ENCODE results near the gene DNAAF3. TPM values are rescaled to one million over a fixed set of nuclear protein-coding genes. Genes with fewer than 3 reads are reported as not detected.

Gene DNAAF3
- polyA plus RNA-seq, 1 of the 3 experiments (the other 2 are of a cell fraction), result 2.4 TPM

DNA sequence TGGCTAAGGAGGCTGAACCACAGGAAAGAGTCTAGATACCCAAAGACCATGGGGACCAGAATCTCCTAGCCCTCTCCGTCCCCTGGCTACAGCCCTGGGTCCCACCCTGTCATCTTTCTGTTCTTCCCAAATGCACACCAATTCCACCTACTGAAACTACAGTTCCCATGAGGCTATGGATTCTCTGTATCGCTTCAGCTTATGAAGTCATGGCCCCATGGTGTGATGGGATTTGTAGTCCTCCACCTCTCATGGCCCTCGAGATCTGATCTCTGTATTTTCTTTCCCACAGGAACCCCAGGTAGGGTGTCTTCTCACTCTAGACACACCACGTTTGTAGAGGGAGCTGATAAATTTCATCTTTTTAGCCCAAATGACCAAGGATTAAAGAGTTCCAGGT, 31.1 kb upstream of the DNAAF3 start:
- POLR2A ChIA-PET, result interaction anchor here (1.5 kb wide), 1 partner anchor 9 kb away, joined by 4 read pairs; no protein-coding TSS in a partner anchor
- no peaks in the 10 kb centered on the region for H4K20me1 ChIP-seq (ENCODE audit: insufficient read depth)

DNA sequence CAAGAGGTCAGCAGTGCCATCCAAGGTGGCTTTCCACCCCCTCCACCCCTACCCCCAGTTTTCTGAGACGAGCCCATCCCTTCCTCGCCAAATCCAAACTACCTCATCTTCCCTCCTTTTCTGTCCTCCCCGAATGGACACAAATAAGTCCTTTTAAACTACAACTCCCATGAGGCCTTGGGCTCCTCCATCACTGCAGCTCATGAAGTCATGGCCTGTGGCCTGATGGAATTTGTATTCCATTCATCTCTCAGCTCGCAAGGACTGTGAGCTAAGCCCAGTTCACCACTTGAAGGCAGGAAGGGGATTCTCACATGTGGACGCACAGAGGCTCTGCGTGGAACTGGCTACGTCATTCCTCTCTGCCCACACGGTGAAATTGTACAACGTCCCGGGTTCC, 30.4 kb upstream of the DNAAF3 start:
- POLR2A ChIA-PET, result no interaction called here
- no peak overlapping the region for H3K4me3 ChIP-seq (ENCODE audit: low read depth in 2 of 2, low read length in 1 of 2)
- no peak overlapping the region for H3K4me2 ChIP-seq
- no peak overlapping the region for H3K9ac ChIP-seq
- H2AFZ ChIP-seq (ENCODE audit: low read depth), result no peak overlapping the region
- H3K36me3 ChIP-seq (replicated peaks in 1 of 2; ENCODE audit: control insufficient read depth in 1 of 2, insufficient read depth in 2 of 2, low read length in 1 of 2), result no peaks in the 10 kb centered on the region
- H3K27ac ChIP-seq (ENCODE audit: low read depth in 2 of 2, low read length in 1 of 2), result no peak overlapping the region
- no peak for DNase-seq
- no peaks in the 10 kb centered on the region for H3F3A ChIP-seq (replicated peaks; ENCODE audit: insufficient read depth)
- 79% methylated on average over 8 of the region's 10 CpGs for WGBS (ENCODE audit: low lambda C conversion rate)
- no peaks in the 10 kb centered on the region for H3K27me3 ChIP-seq (ENCODE audit: insufficient read depth)
- CTCF ChIA-PET, result interaction anchor here (0.9 kb wide), 1 partner anchor 36 kb away, joined by 4 read pairs; no protein-coding TSS in a partner anchor
- H4K20me1 ChIP-seq (ENCODE audit: insufficient read depth), result no peaks in the 10 kb centered on the region
- H3K9me2 ChIP-seq, result no peaks in the 10 kb centered on the region
- no peaks in the 10 kb centered on the region for H3K9me3 ChIP-seq
- H3K79me2 ChIP-seq (ENCODE audit: insufficient read depth), result no peaks in the 10 kb centered on the region
- H3K4me1 ChIP-seq (ENCODE audit: control insufficient read depth in 1 of 2, insufficient read depth in 2 of 2, low read depth in 1 of 2, low read length in 1 of 2), result no peaks in the 10 kb centered on the region
- TF ChIP-seq EP300 (IDR thresholded peaks at IDR 0.05; ENCODE audit: borderline replicate concordance in 1 of 2, low read depth in 1 of 2, low read length in 1 of 2) (no peak), MEF2A (IDR thresholded peaks at IDR 0.05; ENCODE audit: borderline replicate concordance, low read depth) (no peak), RFX5 (IDR thresholded peaks at IDR 0.05; ENCODE audit: low read length) (no peak), MXI1 (IDR thresholded peaks at IDR 0.05; ENCODE audit: low read depth, low read length) (no peak), POLR2AphosphoS5 (IDR thresholded peaks at IDR 0.05; ENCODE audit: low read depth, low read length) (no peak), TAF1 (IDR thresholded peaks at IDR 0.05; ENCODE audit: borderline replicate concordance, low read depth, low read length) (no peak), CHD2 (IDR thresholded peaks at IDR 0.05; ENCODE audit: low read length, partially characterized antibody) (no peak), TCF12 (IDR thresholded peaks at IDR 0.05) (no peak), FOSL2 (IDR thresholded peaks at IDR 0.05; ENCODE audit: borderline replicate concordance, low read depth) (no peak), FOXJ3 (CRISPR knock-in tag; IDR thresholded peaks at IDR 0.05) (no peak), RAD21 (IDR thresholded peaks at IDR 0.05; ENCODE audit: low read length) (no peak)
- TF ChIP-seq, protein P1, sequence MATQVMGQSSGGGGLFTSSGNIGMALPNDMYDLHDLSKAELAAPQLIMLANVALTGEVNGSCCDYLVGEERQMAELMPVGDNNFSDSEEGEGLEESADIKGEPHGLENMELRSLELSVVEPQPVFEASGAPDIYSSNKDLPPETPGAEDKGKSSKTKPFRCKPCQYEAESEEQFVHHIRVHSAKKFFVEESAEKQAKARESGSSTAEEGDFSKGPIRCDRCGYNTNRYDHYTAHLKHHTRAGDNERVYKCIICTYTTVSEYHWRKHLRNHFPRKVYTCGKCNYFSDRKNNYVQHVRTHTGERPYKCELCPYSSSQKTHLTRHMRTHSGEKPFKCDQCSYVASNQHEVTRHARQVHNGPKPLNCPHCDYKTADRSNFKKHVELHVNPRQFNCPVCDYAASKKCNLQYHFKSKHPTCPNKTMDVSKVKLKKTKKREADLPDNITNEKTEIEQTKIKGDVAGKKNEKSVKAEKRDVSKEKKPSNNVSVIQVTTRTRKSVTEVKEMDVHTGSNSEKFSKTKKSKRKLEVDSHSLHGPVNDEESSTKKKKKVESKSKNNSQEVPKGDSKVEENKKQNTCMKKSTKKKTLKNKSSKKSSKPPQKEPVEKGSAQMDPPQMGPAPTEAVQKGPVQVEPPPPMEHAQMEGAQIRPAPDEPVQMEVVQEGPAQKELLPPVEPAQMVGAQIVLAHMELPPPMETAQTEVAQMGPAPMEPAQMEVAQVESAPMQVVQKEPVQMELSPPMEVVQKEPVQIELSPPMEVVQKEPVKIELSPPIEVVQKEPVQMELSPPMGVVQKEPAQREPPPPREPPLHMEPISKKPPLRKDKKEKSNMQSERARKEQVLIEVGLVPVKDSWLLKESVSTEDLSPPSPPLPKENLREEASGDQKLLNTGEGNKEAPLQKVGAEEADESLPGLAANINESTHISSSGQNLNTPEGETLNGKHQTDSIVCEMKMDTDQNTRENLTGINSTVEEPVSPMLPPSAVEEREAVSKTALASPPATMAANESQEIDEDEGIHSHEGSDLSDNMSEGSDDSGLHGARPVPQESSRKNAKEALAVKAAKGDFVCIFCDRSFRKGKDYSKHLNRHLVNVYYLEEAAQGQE (IDR thresholded peaks at IDR 0.05; ENCODE audit: low read depth, low read length), result no peak
- TF ChIP-seq, protein P2, sequence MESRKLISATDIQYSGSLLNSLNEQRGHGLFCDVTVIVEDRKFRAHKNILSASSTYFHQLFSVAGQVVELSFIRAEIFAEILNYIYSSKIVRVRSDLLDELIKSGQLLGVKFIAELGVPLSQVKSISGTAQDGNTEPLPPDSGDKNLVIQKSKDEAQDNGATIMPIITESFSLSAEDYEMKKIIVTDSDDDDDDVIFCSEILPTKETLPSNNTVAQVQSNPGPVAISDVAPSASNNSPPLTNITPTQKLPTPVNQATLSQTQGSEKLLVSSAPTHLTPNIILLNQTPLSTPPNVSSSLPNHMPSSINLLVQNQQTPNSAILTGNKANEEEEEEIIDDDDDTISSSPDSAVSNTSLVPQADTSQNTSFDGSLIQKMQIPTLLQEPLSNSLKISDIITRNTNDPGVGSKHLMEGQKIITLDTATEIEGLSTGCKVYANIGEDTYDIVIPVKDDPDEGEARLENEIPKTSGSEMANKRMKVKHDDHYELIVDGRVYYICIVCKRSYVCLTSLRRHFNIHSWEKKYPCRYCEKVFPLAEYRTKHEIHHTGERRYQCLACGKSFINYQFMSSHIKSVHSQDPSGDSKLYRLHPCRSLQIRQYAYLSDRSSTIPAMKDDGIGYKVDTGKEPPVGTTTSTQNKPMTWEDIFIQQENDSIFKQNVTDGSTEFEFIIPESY (IDR thresholded peaks at IDR 0.05; ENCODE audit: borderline replicate concordance, low read depth), result no peak
- TF ChIP-seq, protein P3, sequence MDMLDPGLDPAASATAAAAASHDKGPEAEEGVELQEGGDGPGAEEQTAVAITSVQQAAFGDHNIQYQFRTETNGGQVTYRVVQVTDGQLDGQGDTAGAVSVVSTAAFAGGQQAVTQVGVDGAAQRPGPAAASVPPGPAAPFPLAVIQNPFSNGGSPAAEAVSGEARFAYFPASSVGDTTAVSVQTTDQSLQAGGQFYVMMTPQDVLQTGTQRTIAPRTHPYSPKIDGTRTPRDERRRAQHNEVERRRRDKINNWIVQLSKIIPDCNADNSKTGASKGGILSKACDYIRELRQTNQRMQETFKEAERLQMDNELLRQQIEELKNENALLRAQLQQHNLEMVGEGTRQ (IDR thresholded peaks at IDR 0.05; ENCODE audit: borderline replicate concordance, low read depth, low read length), result no peak
- TF ChIP-seq, protein P4, sequence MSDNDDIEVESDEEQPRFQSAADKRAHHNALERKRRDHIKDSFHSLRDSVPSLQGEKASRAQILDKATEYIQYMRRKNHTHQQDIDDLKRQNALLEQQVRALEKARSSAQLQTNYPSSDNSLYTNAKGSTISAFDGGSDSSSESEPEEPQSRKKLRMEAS (IDR thresholded peaks at IDR 0.05; ENCODE audit: low read depth), result no peak

More for the DNA sequence above, 31.1 kb upstream of the DNAAF3 start:
- no peak overlapping the region for H3K4me2 ChIP-seq
- TF ChIP-seq, protein P5, sequence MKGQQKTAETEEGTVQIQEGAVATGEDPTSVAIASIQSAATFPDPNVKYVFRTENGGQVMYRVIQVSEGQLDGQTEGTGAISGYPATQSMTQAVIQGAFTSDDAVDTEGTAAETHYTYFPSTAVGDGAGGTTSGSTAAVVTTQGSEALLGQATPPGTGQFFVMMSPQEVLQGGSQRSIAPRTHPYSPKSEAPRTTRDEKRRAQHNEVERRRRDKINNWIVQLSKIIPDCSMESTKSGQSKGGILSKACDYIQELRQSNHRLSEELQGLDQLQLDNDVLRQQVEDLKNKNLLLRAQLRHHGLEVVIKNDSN (IDR thresholded peaks at IDR 0.05; ENCODE audit: borderline replicate concordance, low read depth), result no peak
- 44% methylated on average over 4 of the region's 4 CpGs for WGBS (ENCODE audit: low lambda C conversion rate)
- DNase-seq, result no peak
- H3K27me3 ChIP-seq (ENCODE audit: insufficient read depth), result no peaks in the 10 kb centered on the region
- CTCF ChIA-PET, result interaction anchor here (0.6 to 1.4 kb wide), 3 partner anchors 37 to 408 kb away, joined by 3 to 4 read pairs (median 4); partner anchors contain the start of gene ZNF865
- H3K4me3 ChIP-seq (ENCODE audit: low read depth in 2 of 2, low read length in 1 of 2), result no peak overlapping the region
- H3F3A ChIP-seq (replicated peaks; ENCODE audit: insufficient read depth), result no peaks in the 10 kb centered on the region
- H3K9me3 ChIP-seq, result no peaks in the 10 kb centered on the region
- H3K4me1 ChIP-seq (ENCODE audit: control insufficient read depth in 1 of 2, insufficient read depth in 2 of 2, low read depth in 1 of 2, low read length in 1 of 2), result no peaks in the 10 kb centered on the region
- no peaks in the 10 kb centered on the region for H3K79me2 ChIP-seq (ENCODE audit: insufficient read depth)
- H3K9ac ChIP-seq, result no peak overlapping the region
- no peak overlapping the region for H3K27ac ChIP-seq (ENCODE audit: low read depth in 2 of 2, low read length in 1 of 2)
- no peaks in the 10 kb centered on the region for H3K9me2 ChIP-seq
- no peaks in the 10 kb centered on the region for H3K36me3 ChIP-seq (replicated peaks in 1 of 2; ENCODE audit: control insufficient read depth in 1 of 2, insufficient read depth in 2 of 2, low read length in 1 of 2)
- no peak overlapping the region for H2AFZ ChIP-seq (ENCODE audit: low read depth)
